Right lung (tissue), 5 donors: ENCODE data around the gene RPGRIP1L. TPM values are rescaled to one million over a fixed set of nuclear protein-coding genes. Genes with fewer than 3 reads are reported as not detected.

Experiments used
- DNase-seq, 2 donors: peaks; one replicate each; pipeline ENCODE4 v3.0.0-alpha.2; 2013
- polyA plus RNA-seq, 5 donors: library from polyadenylated mRNA; unstranded; fragments of 120-200 nt; gene quantifications; one replicate each; pipeline versions ENCODE4 v1.2.1 to v1.2.3, GENCODE V29; 2013; ENCODE audit warnings: inconsistent platforms in 1 of 5, low replicate concordance in 1 of 5; ENCODE audit not compliant: insufficient read length in 5 of 5, insufficient read depth in 1 of 5

RPGRIP1L gene
- polyA plus RNA-seq, 5 donors: 11.3 to 18.2 (median 17.2) TPM

DNA sequence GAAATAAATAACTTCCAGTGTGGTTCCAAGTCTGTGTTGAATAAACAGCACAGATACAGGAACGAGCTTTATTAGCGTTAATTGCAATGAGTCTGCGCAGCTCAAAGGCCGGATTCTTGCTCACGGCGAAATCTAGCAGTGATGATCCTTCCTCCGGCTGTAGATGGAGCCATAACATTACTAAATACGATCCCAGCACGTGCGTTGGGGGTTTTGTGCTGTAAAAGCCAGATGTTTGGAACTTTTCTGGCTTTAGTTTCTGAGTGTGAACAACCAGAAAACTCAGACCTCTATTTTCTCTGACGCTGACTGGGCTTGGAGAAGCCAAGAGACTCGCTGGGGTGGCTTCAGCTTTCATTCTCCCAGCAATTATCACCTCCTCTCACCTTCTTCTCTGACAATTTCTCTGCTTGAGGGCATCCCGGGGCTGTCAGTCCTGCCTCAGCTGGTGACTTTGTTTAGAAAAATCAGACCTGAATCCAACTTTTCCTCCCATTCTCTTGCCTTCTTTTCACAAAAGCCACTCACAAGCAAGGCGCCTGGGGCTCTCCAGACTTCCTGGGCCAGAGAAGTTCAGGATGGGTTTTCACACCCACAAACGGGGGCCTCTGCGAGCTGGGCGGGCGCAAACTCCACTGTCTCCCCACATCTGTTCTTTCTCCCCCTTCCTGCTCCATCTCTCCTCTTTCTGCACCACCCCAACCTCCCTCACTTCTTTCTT is 153.5 kb downstream of the RPGRIP1L start:
- peak; percentile 88 to 93 for DNase-seq

Other genes with a start within 250 kb of the RPGRIP1L start
- gene AKTIP, start 200.7 kb downstream of the RPGRIP1L start, polyA plus RNA-seq: 10 to 100 TPM; 41.0 to 58.7 (median 53.8) TPM
- 10 to 100 TPM; 73.5 to 94.5 (median 92.2) TPM for gene FTO, start 297 bp upstream of the RPGRIP1L start, polyA plus RNA-seq